ENCODE results near the gene SYNGR3.
"Not testable (repeated sequence)": the region's sequence is repeated elsewhere in the genome, so short reads cannot be mapped to it uniquely, and the experiment has no call there.

- not testable (repeated sequence) for TF ChIP-seq CTCF, POLR2AphosphoS5, POLR2A (IDR thresholded peaks at IDR 0.05)
Observed at GRCh38 chr16:2033909-2034695, 44.3 kb downstream of the SYNGR3 start.
